AG10803 (cell line): Measurements from ENCODE around the gene GNAQ.
"Not testable (repeated sequence)": the region's sequence is repeated elsewhere in the genome, so short reads cannot be mapped to it uniquely, and the experiment has no call there.

ENCODE experiments used
- DNase-seq: peaks from one replicate; pipeline ENCODE4 v3.0.0; 2010; ENCODE audit warnings: low read depth
- H3K4me3 ChIP-seq: 2 replicates; pipeline ENCODE4 v1.5.1; 2011; ENCODE audit warnings: mild to moderate bottlenecking, low read length, control low read depth
- CTCF ChIP-seq: conservative IDR thresholded peaks from 2 replicates; pipeline ENCODE4 v1.5.1; 2011; ENCODE audit warnings: mild to moderate bottlenecking, low read length, control low read depth, inconsistent platforms

The GNAQ gene

GRCh38 chr9:77719321-77719720 is 312.3 kb downstream of the GNAQ start:
- DNase-seq = no peak

GRCh38 chr9:77718298-77718640 is 313.3 kb downstream of the GNAQ start:
- peak; percentile 53 for DNase-seq
- not testable (repeated sequence) for H3K4me3 ChIP-seq

More at GRCh38 chr9:77719321-77719720, 312.3 kb downstream of the GNAQ start:
- no peak for TF ChIP-seq CTCF
- H3K4me3 ChIP-seq = no peak overlapping the region

- DNase-seq = peak; percentile 97
- H3K4me3 ChIP-seq = not testable (repeated sequence)
These were observed 313.9 kb downstream of the GNAQ start for GRCh38 chr9:77717608-77718297.

- no peak for TF ChIP-seq CTCF
- peak; percentile 63 for DNase-seq
- H3K4me3 ChIP-seq = no peak overlapping the region
These were observed 317.5 kb downstream of the GNAQ start for GRCh38 chr9:77714077-77714549.

- TF ChIP-seq CTCF = no peak
- DNase-seq = peak; percentile 87
These were observed 319.0 kb downstream of the GNAQ start for GRCh38 chr9:77712533-77713130.

GRCh38 chr9:77710965-77711648 is 320.5 kb downstream of the GNAQ start:
- peak; percentile 18 for DNase-seq
- TF ChIP-seq CTCF = no peak
- H3K4me3 ChIP-seq = no peak overlapping the region

More at GRCh38 chr9:77712533-77713130, 319.0 kb downstream of the GNAQ start:
- no peak overlapping the region for H3K4me3 ChIP-seq

- no peak overlapping the region for H3K4me3 ChIP-seq
- DNase-seq = no peak
- no peak for TF ChIP-seq CTCF
These were observed 321.3 kb downstream of the GNAQ start for GRCh38 chr9:77710316-77710715.
